Stimulated activated CD4-positive, alpha-beta T cell treated with anti-CD3 and anti-CD28 coated beads, Interleukin-1b, Interleukin-23, amount 100 ng/mL, for 48 hours (primary cell): ENCODE data around the gene RPS6KA2.

ENCODE experiments used
- DNase-seq: peaks from one replicate; pipeline ENCODE4 v3.0.0-alpha.2; 2020

The RPS6KA2 gene

DNA sequence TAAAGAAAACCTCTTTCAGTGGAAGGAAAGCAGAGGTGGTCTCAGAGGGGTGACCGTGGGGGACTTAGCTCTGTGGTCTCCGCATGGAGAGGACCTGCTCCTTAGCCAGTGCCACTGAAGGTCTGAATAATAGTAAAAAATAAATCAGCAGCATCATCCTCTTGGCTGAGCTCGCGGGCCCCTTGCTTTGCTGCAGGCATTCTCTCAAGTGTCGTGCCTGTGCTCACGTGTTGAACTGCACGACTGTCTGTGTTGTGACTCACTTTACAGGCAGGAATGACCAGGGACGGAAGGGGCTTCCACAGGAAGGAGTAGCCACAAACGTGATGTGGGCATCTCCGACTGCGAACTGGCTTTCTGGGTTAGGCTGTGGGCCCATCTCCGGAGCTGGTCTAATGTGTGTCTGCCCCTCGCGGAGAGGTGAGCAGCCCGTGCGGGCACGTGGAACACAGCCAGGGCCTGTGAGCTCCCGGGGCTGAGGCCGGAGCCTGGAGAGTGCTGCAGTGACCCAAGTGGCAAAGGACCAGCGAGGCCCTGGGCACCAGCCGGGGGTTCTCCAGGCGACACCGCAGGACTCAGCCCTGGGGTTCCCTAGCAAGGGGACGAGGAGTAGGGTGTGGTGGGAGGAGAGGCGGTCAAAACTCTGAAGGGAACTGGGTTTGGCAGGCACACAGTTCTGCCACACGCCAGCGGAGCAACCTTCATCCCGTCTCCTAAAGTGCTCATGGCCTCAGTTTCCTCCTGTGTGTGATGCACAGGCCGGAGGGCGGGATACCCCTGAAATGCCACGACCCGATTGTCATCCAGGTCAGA is 129.8 kb downstream of the RPS6KA2 start:
- DNase-seq: no peak

DNA sequence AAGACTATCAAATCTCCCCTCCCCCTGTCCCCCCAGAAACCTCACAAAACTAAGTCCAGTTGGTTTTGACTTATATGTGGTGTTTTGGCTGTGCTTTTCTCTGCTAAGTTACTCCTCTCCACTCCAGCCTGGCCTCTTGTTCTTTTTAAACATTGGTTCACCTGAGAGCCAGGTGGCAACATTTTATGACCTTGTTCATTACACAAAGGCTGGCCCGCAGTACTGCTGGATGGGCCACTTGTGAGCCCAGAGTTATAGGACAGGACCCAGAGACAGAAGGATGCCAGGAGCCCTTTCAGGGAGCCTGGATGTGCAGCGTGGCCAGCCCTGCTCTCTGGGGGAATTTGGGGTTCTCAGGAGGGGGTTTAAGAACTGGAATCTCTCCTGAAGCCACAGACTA is 130.6 kb downstream of the RPS6KA2 start:
- no peak for DNase-seq

DNA sequence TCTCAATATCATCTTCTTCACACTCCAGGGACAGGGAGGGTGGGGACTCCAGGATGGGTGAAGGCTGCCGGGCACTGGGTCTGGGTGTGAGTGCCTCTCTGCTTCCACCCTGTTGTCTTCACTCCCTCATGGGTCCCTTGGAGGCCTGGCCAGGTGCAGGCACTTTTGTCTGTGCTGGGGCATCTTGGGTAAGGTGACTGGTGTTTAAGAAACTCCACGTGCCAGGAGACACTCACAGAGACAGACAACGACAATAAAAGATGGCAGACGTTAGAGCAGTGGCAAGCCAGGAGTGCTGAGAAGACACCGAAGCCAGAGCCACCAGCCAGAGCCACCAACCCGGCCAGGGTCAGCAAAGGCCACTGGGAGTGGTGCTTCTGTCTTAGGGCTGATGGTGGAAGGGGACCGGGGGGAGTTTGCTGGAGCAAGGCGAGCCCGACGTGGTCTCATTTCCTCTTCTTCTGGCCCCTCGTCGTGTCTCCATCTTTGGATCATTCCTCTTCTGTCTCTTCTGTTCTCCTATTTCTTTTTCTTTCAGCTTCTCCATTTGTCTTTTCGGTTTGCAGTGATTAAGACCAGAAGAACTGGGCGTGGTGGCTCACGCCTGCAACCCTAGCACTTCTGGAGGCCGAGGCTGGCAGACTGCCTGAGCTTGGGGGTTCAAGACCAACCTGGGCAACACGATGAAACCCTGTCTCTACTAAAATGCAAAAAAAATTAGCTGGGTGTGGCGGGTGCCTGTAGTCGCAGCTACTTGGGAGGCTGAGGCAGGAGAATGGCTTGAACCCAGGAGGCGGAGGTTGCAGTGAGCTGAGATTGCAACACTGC is 131.3 kb downstream of the RPS6KA2 start:
- no peak for DNase-seq

DNA sequence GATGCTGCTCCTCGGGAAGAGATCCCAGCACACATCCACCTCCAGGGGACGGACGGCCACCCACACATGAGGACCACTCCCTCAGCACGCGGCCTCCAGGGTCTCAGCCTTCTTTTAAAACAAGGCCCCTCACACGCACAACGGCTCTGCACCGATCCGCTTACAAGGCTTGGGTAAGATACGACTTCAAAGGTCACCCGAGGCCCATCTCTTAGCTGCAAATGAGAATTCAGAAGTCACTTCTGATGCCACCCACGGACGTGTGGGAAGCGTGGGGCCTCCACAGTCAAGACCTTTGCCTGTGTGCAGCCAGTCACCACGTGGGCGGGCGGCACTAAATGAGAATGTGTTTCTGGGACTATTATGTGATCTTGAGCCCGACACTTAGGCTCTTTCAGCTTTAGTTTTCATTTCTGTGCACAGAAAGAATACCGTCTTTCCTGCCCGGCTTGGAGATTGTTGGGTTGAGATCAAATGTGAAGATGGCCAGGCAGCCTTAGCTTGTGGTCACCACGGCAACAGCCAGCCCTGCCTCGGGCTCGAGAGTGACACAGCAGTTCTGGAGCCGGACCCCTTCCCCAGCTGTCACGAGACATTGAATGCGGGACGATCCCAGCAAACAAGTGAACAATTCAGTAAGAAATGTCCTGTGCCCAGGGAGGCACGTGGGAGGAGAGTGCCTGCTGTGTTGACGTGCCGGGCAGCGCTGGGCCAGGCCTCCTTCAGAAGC is 132.1 kb downstream of the RPS6KA2 start:
- DNase-seq: peak; percentile 69

DNA sequence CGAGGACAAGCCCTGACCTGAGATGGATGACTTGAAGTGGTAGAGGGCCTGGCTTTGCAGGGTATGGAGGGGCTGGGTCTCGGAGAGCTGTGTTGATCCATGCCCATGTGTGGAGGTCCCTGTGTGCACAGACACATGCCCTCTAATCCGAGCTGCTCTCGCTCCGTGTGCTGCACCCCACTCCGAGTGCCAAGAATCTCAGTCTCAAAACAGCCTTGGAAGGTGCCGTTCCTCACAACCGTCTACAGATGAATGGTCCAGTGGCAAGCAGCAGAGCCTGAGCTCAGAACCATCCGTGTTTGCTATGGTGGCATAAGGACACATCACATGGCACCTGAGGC is 133.0 kb downstream of the RPS6KA2 start:
- DNase-seq: no peak

DNA sequence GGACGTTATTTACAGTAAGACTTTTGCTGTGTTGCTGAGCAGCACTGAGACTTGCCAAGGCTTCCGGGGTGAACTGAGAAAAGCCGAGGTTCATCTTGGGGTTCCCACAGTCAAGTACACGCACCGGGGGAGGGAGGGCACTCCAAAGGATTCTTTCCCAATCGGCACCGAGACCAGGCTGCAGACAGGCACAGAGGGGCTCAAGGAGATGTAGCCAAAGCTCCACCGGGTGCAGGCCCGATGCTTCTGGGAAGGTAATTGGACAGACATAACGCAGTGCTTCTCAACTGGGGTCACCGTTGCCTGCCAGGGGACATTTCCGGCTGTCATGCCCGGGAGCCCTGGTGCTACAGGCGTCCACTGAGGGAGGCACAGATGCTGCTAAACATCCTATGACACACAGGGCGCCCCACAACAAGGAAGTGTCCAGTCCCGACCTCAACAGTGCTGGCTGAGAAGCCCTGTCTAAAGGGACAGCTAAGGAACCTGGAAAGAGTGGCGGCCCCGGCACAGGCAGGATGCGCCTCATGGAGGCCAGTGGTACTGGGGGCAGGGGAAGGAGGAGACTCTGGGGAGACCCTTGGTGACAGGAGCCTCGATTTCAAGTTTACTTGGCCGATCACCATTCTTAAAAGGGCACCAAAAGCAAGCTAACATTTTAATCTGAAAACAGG is 133.5 kb downstream of the RPS6KA2 start:
- DNase-seq: no peak

DNA sequence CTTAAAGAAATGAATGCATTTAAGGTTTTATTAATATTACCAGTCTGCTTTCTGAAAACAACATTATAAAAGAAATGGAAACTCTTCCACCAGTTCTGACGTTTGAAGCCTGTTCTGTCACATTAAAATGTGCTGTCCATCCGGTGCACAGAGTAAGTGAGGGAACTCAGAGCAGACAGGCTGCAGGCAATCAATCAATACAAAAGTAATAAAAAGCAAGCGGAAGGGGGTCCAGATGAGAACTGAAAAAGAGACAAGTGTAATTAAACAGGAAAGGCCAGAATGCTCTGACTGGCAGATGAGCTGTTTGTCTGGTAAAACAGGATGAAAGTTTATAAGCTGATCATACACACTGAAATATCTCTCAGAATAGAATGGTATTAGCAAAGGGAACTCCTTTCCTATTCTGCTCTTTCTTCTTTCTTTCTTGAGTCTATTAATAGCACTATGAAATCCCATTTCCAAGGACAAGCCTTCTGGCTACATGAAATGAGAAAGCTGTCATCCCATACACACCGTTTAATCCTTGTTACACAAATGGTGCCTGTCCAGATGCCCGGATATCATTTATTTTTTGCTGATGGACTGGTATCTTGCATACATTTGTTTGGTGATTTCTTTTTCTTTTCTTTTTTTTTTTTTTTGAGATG is 134.8 kb downstream of the RPS6KA2 start:
- no peak for DNase-seq

DNA sequence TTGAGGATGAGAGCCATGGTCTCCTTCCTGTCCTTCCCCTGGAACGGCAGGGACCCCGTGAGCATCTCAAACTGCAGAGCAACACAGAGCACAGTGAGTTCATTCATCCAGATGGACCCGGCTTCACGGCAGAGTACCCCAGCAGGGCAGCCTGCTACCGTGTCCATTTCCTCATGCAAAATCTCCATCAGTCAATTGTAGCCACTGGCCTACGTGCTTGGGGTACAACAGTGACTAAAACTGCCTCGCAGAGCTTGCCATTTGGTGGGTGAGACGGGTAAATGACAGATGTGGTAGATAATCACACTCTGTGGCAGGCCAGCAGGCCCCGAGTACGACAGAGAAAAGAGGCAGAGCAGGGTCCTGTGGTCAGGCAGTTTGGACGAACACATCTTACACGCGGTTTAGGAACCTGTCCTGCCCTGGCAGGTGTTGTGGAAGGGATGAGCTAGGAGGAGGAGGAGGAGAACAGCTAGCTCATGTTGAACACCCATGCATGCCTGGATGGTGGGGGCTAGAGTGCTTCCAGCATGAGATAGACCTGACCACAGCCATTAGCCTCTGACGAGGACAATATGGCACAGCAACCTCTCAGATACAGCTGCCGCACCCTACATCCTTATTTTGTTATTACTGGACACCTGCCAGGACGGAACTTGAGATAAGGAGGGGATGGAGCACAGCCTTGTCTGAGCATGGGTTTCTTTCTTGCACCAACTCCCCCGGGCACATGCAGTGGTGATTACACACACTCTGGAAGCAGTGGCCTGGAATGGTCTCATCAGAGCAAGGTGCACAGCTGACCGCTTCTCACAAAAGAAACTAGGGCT is 136.2 kb downstream of the RPS6KA2 start:
- DNase-seq: no peak

DNA sequence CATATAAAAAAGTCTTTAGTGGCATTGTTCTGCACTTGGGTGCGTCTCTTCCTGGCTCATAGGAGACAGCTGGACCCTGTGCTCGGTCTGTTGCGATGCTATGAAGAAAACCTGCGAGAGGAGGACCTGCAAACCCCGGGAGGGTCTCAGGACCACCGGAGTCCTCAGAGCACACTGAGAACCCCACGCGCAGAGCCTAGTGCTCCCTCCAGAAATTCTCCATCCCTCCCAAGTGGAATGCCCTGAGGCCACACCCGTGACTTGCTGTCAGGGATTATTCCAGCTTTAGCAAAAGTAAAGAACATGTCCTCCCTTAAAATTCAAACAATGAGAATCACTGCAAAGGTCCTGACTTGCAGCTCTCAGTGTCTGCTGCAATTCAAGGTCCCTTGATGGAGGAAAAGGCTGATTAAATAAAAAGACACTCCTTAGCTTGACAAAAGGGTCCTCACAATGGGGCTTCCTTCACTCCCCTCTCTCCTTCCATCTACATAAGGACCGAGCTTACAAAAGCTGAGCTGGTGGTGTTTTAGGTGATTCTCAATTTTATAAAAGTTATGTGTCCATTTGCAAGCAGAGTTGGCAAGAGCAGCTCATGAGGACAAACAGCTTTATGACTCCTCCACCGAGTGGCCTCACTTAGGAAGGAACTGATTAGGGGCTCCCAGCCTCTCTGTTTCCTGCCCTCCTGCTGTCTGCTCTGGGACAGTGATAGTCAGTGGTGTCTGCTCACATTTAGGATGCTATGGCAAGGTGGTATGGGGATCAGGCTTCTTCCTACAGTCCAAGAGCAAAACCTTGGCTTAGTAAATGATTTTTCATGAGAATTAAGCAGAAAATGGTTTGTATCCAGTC is 137.5 kb downstream of the RPS6KA2 start:
- DNase-seq: no peak

DNA sequence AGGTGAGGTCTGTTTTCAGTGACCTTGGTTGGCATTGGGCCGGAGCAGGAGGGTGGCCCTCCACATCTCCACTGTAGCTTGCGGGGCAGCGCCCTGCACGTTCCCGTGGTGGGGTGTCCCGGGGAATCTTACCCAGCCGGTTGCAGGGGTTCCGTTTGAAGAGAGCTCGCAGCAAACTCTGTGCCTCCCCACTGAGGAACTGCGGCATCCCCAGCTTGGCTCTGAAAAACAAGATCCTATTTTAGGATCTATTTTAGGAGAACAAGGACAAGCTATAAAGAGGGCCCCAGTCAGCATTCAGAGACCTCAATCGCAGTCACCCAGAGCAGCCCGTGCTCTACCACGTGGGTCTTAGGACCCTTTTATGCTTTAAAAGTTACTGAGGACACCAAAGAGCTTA is 138.3 kb downstream of the RPS6KA2 start:
- no peak for DNase-seq

DNA sequence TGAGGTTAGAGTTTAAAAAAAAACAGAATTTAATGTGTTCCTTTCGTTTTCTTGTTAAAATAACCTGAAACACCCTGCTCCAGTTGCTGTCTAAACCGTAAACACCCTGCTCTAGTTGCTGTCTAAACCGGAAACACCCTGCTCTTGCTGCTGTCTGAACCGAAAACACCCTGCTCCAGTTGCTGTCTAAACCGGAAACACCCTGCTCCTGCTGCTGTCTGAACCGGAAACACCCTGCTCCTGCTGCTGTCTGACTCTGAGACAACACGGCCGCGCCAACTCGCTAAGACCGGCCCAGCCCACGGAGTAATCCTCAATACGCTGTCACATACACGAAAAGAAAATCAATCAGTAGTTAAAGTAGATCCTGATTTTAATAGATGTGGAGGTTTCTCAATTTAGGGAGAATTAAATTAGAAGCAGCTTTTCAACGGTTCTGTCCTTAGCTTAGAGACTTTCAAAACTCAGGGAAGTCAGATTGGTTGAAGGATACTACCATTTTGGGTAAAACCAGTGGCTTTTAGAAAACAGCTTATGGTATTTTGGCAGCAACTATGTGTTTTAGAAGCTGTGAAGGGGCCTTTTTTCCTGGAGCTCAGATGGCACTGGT is 138.9 kb downstream of the RPS6KA2 start:
- peak; percentile 79 for DNase-seq

DNA sequence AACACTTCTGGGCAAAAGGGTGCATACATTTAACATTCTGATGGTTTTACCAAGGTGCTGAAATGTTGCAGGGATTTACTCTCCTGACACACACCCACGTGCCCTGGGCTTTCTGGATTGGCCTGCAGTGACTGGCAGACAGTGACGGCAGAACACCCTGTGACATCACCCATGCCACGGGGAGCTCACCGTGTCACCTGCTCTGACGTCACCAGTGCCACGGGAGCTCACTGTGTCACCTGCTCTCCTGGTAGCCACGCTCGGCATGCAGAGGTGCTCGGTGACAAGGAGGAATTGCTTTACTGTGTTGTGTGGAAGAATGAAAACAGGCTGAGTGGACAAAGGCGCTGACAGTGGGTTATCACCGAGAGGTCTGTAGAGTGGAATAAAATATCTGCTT is 139.9 kb downstream of the RPS6KA2 start:
- no peak for DNase-seq

DNA sequence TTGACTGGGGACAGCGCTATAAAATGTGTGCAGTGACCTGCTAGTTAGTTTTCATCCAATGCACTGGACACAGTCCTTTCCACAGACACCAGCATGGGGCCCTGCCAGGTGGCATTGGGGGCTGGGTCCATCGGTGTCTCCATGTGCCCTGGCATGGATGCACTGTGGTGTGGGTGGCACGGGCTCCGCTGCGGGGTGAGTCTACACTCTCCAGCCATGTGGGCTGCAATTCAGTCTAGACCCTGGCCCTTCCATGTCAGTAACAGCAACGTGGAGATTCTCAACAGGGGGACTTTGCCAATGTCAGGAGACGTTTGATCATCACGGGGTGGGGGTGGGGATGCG is 140.5 kb downstream of the RPS6KA2 start:
- DNase-seq: no peak

DNA sequence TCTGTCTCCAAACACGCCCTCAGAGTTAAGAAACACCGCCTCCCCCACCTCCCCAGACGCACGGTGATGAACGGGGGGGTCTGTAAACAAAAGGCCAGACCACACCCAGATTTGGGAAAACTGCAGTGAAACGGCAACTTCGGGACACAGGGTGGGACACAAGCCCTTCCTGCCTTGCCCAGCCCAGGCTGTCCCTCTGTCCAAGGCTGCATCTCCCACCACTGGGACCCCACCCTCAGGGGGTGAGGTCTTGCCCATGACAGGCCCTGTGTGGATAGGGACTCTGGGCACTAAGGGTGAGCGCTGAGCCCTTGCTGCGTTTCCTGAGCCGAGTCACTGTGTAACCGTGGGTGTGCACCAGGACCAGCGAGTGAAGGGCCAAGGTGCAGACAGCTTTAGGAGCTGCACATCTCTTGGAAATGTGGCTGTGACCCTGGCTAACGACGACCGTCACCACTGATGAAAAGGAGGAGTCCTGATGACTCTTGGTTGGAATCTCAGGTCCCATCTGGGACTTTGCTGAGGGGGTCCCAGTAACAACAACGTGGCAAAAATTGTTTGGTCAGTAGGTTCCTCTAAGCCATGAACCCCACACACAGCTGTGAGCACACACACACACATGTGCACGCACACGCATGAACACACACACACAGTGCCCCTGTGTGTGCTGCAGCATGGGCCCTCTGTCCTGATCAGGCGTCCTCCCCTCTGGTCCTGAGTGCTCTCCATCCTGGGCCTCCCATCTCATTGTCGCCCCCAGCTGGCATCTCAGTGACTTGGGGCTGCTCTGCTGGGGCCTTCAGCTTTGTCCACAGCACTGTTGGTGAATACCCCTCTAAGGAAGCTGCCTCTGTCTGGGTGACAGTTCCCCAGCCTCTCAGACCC is 141.2 kb downstream of the RPS6KA2 start:
- DNase-seq: no peak

DNA sequence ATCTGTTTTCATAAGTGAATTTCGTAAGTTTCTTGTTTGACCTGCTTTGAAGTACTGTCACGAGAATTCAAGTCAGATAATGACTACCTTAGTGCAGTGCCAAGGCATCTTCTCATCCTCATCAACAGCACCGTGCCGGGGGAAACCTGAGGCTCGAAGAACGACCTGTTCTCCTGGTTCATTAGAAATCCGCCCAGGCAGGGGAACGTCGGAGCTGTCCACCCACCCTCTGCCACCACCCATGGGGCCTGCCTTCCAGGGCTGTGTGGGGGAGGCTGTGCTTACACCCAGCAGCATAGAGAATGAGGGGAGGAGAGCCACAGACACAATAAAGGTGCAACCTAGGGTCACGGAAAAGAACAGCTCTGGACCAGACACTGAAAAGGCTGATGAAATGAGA is 142.2 kb downstream of the RPS6KA2 start:
- DNase-seq: no peak

DNA sequence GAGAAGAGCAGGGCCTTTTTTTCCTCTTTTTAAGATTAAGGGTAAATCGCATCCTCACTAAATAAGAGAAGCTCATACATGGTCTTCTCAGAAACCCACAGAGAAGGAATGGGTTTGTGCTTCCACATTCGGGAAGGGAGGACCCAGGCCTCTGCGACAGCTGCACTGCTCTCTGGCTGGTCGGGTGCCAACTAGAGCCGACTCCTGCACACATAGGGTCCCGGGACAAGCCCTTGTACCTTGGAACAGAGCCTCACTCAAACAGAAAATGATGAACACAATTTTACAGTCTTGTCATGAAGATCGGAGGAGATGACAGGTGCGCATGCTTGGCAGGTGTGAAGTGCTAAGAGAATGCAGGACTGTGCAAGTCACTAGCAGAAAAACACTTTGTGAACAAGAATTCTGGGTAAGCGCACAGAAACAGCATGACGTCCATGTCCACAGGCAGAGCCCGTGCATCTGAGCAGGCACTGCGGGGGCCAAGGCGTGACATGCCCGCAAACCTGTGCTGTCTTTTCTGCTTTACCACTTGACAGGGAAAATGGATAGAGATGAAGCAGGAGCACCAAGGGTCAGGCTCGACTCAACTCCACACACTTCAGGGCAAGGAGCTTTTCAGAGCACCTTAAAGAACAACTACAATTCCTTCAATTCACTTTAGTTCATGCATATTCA is 143.3 kb downstream of the RPS6KA2 start:
- DNase-seq: no peak

DNA sequence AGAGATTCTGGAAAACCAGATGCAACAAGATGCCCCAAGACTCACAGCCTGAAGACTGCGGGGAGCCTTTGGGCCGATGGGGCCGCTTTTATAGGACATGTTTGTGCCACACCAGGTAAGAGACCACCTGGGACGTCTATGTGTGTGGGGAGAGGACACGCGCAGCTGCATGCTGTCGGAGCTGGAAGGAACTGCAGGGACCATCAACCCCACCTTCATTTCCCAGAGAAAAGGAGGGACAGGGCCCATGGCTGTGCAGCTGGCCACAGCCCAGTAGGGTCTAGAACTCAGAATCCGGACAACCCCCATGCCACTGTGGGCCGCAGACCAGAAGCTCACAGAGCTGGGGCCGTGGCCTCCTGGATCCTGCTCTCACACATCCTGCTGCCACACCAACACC is 144.0 kb downstream of the RPS6KA2 start:
- DNase-seq: no peak

DNA sequence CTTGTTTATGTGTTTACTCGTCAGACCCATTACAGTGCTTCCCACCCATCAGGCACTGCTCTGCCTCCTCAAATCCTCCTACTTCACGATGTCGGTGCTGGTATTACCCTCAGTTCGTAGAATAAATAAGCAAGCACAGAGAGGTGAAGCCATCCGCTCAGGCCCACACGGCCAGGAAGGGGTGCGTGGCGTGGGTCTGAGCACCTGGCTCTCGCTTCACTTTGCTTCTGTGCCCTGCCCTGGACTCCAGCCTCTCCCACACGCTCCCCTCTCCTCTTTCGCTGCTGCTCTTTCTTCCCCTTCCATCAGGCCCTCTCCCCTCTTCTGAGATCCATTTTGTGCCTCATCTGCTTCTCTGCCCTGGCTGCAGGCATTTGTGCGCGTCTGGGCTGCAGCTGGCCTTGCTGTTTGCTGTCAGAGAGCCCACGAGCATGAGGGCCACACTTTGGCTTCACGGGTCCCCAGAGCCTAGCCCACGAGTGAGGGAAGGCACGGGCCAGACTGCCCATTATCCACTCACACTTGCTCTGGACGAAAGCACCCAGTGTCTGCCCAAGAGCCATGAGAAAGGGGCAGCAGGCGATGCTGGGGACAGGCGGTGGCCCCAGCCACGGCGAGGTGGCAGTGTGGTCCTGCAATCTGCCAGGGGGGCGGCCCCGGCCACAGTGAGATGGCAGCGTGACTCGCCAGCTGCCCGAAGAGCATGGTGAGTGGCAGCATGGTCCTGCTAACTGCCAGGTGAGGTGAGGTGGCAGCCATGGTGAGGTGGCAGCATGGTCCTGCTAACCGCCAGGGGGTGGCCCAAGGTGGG is 148.1 kb downstream of the RPS6KA2 start:
- no peak for DNase-seq
